HepG2 (cell line): Measurements from ENCODE around the gene SHLD1. TPM values are rescaled to one million over a fixed set of nuclear protein-coding genes. Genes with fewer than 3 reads are reported as not detected.
A peak's percentile ranks its signal among the peaks of the same experiment; 100 is the strongest.

Source experiments
- ELF4 ChIP-seq: sonication (generic); formaldehyde crosslinking; IDR thresholded peaks from 2 replicates; pipeline ENCODE4 v1.5.0; 2020; ENCODE audit warnings: missing genetic modification reagents, mild to moderate bottlenecking, moderate library complexity, borderline replicate concordance
- HMGXB4 ChIP-seq, 2 experiments: sonication (generic) in 1 of 2; formaldehyde crosslinking in 1 of 2; IDR thresholded peaks; 2 replicates each; pipeline versions ENCODE4 v1.4.0 to v1.6.1; 2018 to 2020; ENCODE audit warnings: missing genetic modification reagents in 2 of 2, borderline replicate concordance in 1 of 2, low read depth in 1 of 2, mild to moderate bottlenecking in 1 of 2, missing biosample characterization in 1 of 2
- NR2F6 ChIP-seq, 2 experiments: IDR thresholded peaks; 2 replicates each; pipeline ENCODE4 v1.6.1; 2016; ENCODE audit warnings: antibody characterized with exemption in 1 of 2, mild to moderate bottlenecking in 1 of 2
- ONECUT2 ChIP-seq: sonication (generic); formaldehyde crosslinking; IDR thresholded peaks from 2 replicates; pipeline ENCODE4 v1.4.0; 2020; ENCODE audit warnings: missing genetic modification reagents
- RXRB ChIP-seq: IDR thresholded peaks from 2 replicates; pipeline ENCODE4 v1.6.1; 2016; ENCODE audit warnings: borderline replicate concordance, missing genetic modification reagents, missing compliant biosample characterization
- SOX13 ChIP-seq, 3 experiments: fragments of 450-650 bp in 1 of 3; sonication (generic) in 1 of 3; formaldehyde crosslinking in 1 of 3; IDR thresholded peaks in 2 of 3; conservative IDR thresholded peaks in 1 of 3; 2 replicates each; pipeline versions ENCODE4 v1.5.0 to v1.6.1; 2016 to 2020; ENCODE audit warnings: antibody characterized with exemption in 1 of 3, mild to moderate bottlenecking in 1 of 3, missing compliant biosample characterization in 1 of 3, missing genetic modification reagents in 1 of 3, moderate library complexity in 1 of 3
- SOX5 ChIP-seq: IDR thresholded peaks from 2 replicates; pipeline ENCODE4 v1.6.1; 2016; ENCODE audit warnings: borderline replicate concordance
- ZBTB10 ChIP-seq: sonication (generic); formaldehyde crosslinking; IDR thresholded peaks from 2 replicates; pipeline ENCODE4 v1.4.0; 2020; ENCODE audit warnings: missing genetic modification reagents, borderline replicate concordance
- ZC3H13 ChIP-seq: sonication (generic); formaldehyde crosslinking; IDR thresholded peaks from 2 replicates; pipeline ENCODE4 v1.8.1; 2023; ENCODE audit warnings: mild to moderate bottlenecking, missing genetic modification reagents, moderate library complexity
- ZFP91 ChIP-seq: sonication (generic); formaldehyde crosslinking; IDR thresholded peaks from 2 replicates; pipeline ENCODE4 v1.9.0; 2022; ENCODE audit warnings: missing genetic modification reagents, mild to moderate bottlenecking, borderline replicate concordance
- ZNF362 ChIP-seq: sonication (generic); formaldehyde crosslinking; IDR thresholded peaks from 2 replicates; pipeline ENCODE4 v1.4.0; 2020; ENCODE audit warnings: missing genetic modification reagents, mild to moderate bottlenecking, borderline replicate concordance
- ZNF691 ChIP-seq: sonication (generic); formaldehyde crosslinking; IDR thresholded peaks from 2 replicates; pipeline ENCODE4 v1.4.0; 2020; ENCODE audit warnings: missing genetic modification reagents, low read depth, mild to moderate bottlenecking, borderline replicate concordance
- ZNF720 ChIP-seq: sonication (generic); formaldehyde crosslinking; IDR thresholded peaks from 2 replicates; pipeline ENCODE4 v1.4.0; 2020; ENCODE audit warnings: missing genetic modification reagents
- polyA plus RNA-seq, 8 experiments: library from polyadenylated mRNA; depleted of rRNA in 3 of 8; stranded (reverse) in 7 of 8; unstranded in 1 of 8; fragments of >200 nt; fragmentation: Illumina TruSeq in 4 of 8; extraction: Trizol in 4 of 8; gene quantifications; 2 replicates each; pipeline versions ENCODE4 v1.2.1 to v1.2.3, GENCODE V29; 2011 to 2016; ENCODE audit warnings: low read depth in 4 of 8, missing spikeins in 1 of 8, mixed read lengths in 1 of 8; ENCODE audit not compliant: insufficient read depth in 1 of 8
- total RNA-seq, 5 experiments: library from RNA; depleted of rRNA; stranded (reverse); fragments of >200 nt; fragmentation: Illumina TruSeq; extraction: Trizol; gene quantifications; 2 replicates each; pipeline ENCODE4 v1.2.3, GENCODE V29; 2016; ENCODE audit warnings: low read depth in 1 of 5

The SHLD1 gene
- total and polyA plus RNA-seq, 2 of the 13 experiments (the other 11 are each of a cell fraction or from before 2014, with no cell fraction given) = 8.9 to 10.0 TPM

GRCh38 chr20:5835321-5835821, 85.2 kb downstream of the SHLD1 start (continued):
- TF ChIP-seq ZFP91 (no peak), ZNF362 (no peak), SOX5 (CRISPR knock-in tag) (0 out of 2 replicates have a peak, but pooled peaks have one; percentile 18), ZNF691 (CRISPR knock-in tag) (0 out of 2 replicates have a peak, but pooled peaks have one; percentile 54), RXRB (0 out of 2 replicates have a peak, but pooled peaks have one; percentile 25), HMGXB4 (CRISPR knock-in tag; IDR thresholded peaks at IDR 0.05; ENCODE audit: borderline replicate concordance in 1 of 2, low read depth in 1 of 2) (0 out of 4 replicates have a peak, but pooled peaks of 1 of the 2 experiments have one; percentile 38), SOX13 (IDR thresholded peaks at IDR 0.05) (no peak), SOX13 (CRISPR knock-in tag; conservative IDR thresholded peaks at IDR 0.05 in 1 of 2, IDR thresholded peaks at IDR 0.05 in 1 of 2) (peak in 1 of 2 experiments; percentile 30; a peak in 1 of 4 replicates), ELF4 (CRISPR knock-in tag) (no peak), ZC3H13 (CRISPR knock-in tag) (no peak), ZBTB10 (CRISPR knock-in tag) (no peak), ONECUT2 (CRISPR knock-in tag) (no peak), ZNF720 (CRISPR knock-in tag) (no peak), NR2F6 (IDR thresholded peaks at IDR 0.05) (peak; percentile 47; the same call in 1 of the 2 replicates), NR2F6 (CRISPR knock-in tag; IDR thresholded peaks at IDR 0.05) (peak; percentile 50; the same call in 1 of the 2 replicates)
